GM23338 (cell line): ENCODE data around the gene HIPK1.

Experiments
- CREB1 ChIP-seq: fragments of 250-450 bp; sonication (Bioruptor Pico); IDR thresholded peaks from 2 replicates; pipeline ENCODE4 v1.5.0; 2020; ENCODE audit warnings: low read depth, mild to moderate bottlenecking, moderate library complexity
- CTCF ChIP-seq, 2 experiments: fragments of 200-600 bp in 1 of 2; sonication (generic) in 1 of 2; conservative IDR thresholded peaks; 2 replicates each; pipeline versions ENCODE4 v1.5.1 to v1.6.1; 2016 to 2017; ENCODE audit warnings: antibody characterized with exemption in 2 of 2, low read depth in 2 of 2, mild to moderate bottlenecking in 2 of 2, moderate library complexity in 1 of 2
- JUNB ChIP-seq: IDR thresholded peaks from one replicate; pipeline ENCODE4 v1.6.1; 2016; ENCODE audit warnings: antibody characterized with exemption; ENCODE audit not compliant: unreplicated experiment
- POLR2AphosphoS5 ChIP-seq: IDR thresholded peaks from 2 replicates; pipeline ENCODE4 v1.6.1; 2016; ENCODE audit warnings: antibody characterized with exemption, low read depth
- REST ChIP-seq: IDR thresholded peaks from one replicate; pipeline ENCODE4 v1.6.1; 2018; ENCODE audit warnings: antibody characterized with exemption; ENCODE audit not compliant: unreplicated experiment
- STAT1 ChIP-seq: IDR thresholded peaks from one replicate; pipeline ENCODE4 v1.6.1; 2016; ENCODE audit warnings: antibody characterized with exemption; ENCODE audit not compliant: unreplicated experiment
- TF ChIP-seq, protein P1 (sequence below): fragments of 250-450 bp; sonication (Bioruptor Pico); IDR thresholded peaks from 2 replicates; pipeline ENCODE4 v1.5.0; 2020; ENCODE audit warnings: mild to moderate bottlenecking, moderate library complexity

GRCh38 chr1:113950908-113951307 is 21.8 kb downstream of the HIPK1 start:
- TF ChIP-seq STAT1 (no peak), CTCF (conservative IDR thresholded peaks at IDR 0.05; ENCODE audit: low read depth in 2 of 2) (no peak), POLR2AphosphoS5 (no peak), CREB1 (CRISPR knock-in tag) (no peak), REST (no peak), JUNB (no peak)
- TF ChIP-seq, protein P1, sequence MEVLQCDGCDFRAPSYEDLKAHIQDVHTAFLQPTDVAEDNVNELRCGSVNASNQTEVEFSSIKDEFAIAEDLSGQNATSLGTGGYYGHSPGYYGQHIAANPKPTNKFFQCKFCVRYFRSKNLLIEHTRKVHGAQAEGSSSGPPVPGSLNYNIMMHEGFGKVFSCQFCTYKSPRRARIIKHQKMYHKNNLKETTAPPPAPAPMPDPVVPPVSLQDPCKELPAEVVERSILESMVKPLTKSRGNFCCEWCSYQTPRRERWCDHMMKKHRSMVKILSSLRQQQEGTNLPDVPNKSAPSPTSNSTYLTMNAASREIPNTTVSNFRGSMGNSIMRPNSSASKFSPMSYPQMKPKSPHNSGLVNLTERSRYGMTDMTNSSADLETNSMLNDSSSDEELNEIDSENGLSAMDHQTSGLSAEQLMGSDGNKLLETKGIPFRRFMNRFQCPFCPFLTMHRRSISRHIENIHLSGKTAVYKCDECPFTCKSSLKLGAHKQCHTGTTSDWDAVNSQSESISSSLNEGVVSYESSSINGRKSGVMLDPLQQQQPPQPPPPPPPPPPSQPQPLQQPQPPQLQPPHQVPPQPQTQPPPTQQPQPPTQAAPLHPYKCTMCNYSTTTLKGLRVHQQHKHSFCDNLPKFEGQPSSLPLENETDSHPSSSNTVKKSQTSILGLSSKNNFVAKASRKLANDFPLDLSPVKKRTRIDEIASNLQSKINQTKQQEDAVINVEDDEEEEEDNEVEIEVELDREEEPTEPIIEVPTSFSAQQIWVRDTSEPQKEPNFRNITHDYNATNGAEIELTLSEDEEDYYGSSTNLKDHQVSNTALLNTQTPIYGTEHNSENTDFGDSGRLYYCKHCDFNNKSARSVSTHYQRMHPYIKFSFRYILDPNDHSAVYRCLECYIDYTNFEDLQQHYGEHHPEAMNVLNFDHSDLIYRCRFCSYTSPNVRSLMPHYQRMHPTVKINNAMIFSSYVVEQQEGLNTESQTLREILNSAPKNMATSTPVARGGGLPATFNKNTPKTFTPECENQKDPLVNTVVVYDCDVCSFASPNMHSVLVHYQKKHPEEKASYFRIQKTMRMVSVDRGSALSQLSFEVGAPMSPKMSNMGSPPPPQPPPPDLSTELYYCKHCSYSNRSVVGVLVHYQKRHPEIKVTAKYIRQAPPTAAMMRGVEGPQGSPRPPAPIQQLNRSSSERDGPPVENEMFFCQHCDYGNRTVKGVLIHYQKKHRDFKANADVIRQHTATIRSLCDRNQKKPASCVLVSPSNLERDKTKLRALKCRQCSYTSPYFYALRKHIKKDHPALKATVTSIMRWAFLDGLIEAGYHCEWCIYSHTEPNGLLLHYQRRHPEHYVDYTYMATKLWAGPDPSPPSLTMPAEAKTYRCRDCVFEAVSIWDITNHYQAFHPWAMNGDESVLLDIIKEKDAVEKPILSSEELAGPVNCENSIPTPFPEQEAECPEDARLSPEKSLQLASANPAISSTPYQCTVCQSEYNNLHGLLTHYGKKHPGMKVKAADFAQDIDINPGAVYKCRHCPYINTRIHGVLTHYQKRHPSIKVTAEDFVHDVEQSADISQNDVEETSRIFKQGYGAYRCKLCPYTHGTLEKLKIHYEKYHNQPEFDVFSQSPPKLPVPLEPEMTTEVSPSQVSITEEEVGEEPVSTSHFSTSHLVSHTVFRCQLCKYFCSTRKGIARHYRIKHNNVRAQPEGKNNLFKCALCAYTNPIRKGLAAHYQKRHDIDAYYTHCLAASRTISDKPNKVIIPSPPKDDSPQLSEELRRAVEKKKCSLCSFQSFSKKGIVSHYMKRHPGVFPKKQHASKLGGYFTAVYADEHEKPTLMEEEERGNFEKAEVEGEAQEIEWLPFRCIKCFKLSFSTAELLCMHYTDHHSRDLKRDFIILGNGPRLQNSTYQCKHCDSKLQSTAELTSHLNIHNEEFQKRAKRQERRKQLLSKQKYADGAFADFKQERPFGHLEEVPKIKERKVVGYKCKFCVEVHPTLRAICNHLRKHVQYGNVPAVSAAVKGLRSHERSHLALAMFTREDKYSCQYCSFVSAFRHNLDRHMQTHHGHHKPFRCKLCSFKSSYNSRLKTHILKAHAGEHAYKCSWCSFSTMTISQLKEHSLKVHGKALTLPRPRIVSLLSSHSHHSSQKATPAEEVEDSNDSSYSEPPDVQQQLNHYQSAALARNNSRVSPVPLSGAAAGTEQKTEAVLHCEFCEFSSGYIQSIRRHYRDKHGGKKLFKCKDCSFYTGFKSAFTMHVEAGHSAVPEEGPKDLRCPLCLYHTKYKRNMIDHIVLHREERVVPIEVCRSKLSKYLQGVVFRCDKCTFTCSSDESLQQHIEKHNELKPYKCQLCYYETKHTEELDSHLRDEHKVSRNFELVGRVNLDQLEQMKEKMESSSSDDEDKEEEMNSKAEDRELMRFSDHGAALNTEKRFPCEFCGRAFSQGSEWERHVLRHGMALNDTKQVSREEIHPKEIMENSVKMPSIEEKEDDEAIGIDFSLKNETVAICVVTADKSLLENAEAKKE (CRISPR knock-in tag): no peak
